ENCODE data around the gene PTPRN2. TPM values are rescaled to one million over a fixed set of nuclear protein-coding genes. Genes with fewer than 3 reads are reported as not detected.

Gene PTPRN2
- total and polyA plus RNA-seq, 7 donors, result 3.2 to 7.1 (median 5.5) TPM

GRCh38 chr7:157944051-157944450 lies 643.6 kb downstream of the PTPRN2 start:
- intact Hi-C loops (cut with DNase I), result no loop called here
- Histone ChIP-seq H3K4me1 (no peaks in the 10 kb centered on the region), H3K27me3 (no peaks in the 10 kb centered on the region), H3K36me3 (no peaks in the 10 kb centered on the region), H3K9me3 (peaks cover 0 to 15% (median 4%) of the 10 kb centered on the region in 4 donors), H3K27ac (no peak overlapping the region), H3K4me3 (no peak overlapping the region)
- TF ChIP-seq EP300 (IDR thresholded peaks at IDR 0.05) (no peak), CTCF (IDR thresholded peaks at IDR 0.05) (no peak), POLR2AphosphoS5 (IDR thresholded peaks at IDR 0.05) (no peak), POLR2A (IDR thresholded peaks at IDR 0.05) (no peak)
- 91 to 92% methylated on average over 14 of the region's 14 CpGs for WGBS, 2 donors
- no peak for DNase-seq

GRCh38 chr7:157943561-157943960 lies 644.1 kb downstream of the PTPRN2 start:
- DNase-seq, result no peak
- H3K4me3 ChIP-seq, result no peak overlapping the region
- WGBS, 2 donors, result 90 to 93% methylated on average over 6 of the region's 6 CpGs
- TF ChIP-seq EP300 (IDR thresholded peaks at IDR 0.05) (no peak), POLR2A (IDR thresholded peaks at IDR 0.05) (no peak)
- no peaks in the 10 kb centered on the region for H3K4me1 ChIP-seq
- H3K27ac ChIP-seq, result no peak overlapping the region
- intact Hi-C loops (cut with DNase I), result no loop called here
- H3K27me3 ChIP-seq, result no peaks in the 10 kb centered on the region
- peaks cover 0 to 15% (median 4%) of the 10 kb centered on the region in 4 donors for H3K9me3 ChIP-seq
- no peaks in the 10 kb centered on the region for H3K36me3 ChIP-seq

GRCh38 chr7:157941210-157941609 lies 646.4 kb downstream of the PTPRN2 start:
- 86% methylated on average over 4 of the region's 4 CpGs for WGBS, 2 donors
- no peak for TF ChIP-seq EP300 (IDR thresholded peaks at IDR 0.05)
- TF ChIP-seq CTCF (IDR thresholded peaks at IDR 0.05), result no peak
- TF ChIP-seq POLR2AphosphoS5 (IDR thresholded peaks at IDR 0.05), result no peak
- TF ChIP-seq POLR2A (IDR thresholded peaks at IDR 0.05), result no peak

GRCh38 chr7:157940497-157940896 lies 647.1 kb downstream of the PTPRN2 start:
- TF ChIP-seq POLR2A (IDR thresholded peaks at IDR 0.05), result no peak
- Histone ChIP-seq H3K4me3 (no peak overlapping the region), H3K9me3 (no peaks in the 10 kb centered on the region), H3K27me3 (no peaks in the 10 kb centered on the region), H3K4me1 (no peaks in the 10 kb centered on the region), H3K36me3 (no peaks in the 10 kb centered on the region), H3K27ac (no peak overlapping the region)
- DNase-seq, result no peak
- intact Hi-C loops (cut with DNase I), result no loop called here
- 85 to 87% methylated on average over 7 of the region's 7 CpGs for WGBS, 2 donors

More at GRCh38 chr7:157941210-157941609, 646.4 kb downstream of the PTPRN2 start:
- no peak overlapping the region for H3K4me3 ChIP-seq
- DNase-seq, result no peak
- intact Hi-C loops (cut with DNase I), result no loop called here
- no peak overlapping the region for H3K27ac ChIP-seq
- H3K4me1 ChIP-seq, result no peaks in the 10 kb centered on the region
- H3K27me3 ChIP-seq, result no peaks in the 10 kb centered on the region
- H3K36me3 ChIP-seq, result no peaks in the 10 kb centered on the region
- H3K9me3 ChIP-seq, result no peaks in the 10 kb centered on the region

GRCh38 chr7:157938211-157938610 lies 649.4 kb downstream of the PTPRN2 start:
- no peak for TF ChIP-seq POLR2A (IDR thresholded peaks at IDR 0.05)
- no peak for TF ChIP-seq POLR2AphosphoS5 (IDR thresholded peaks at IDR 0.05)
- no peak for TF ChIP-seq EP300 (IDR thresholded peaks at IDR 0.05)
- no peak for TF ChIP-seq CTCF (IDR thresholded peaks at IDR 0.05)
- Histone ChIP-seq H3K27me3 (no peaks in the 10 kb centered on the region), H3K4me1 (no peaks in the 10 kb centered on the region), H3K4me3 (no peak overlapping the region), H3K27ac (no peak overlapping the region), H3K36me3 (no peaks in the 10 kb centered on the region), H3K9me3 (no peaks in the 10 kb centered on the region)
- 72 to 76% methylated on average over 4 of the region's 4 CpGs for WGBS, 2 donors
- intact Hi-C loops (cut with DNase I), result no loop called here
- DNase-seq, result no peak

- no peak overlapping the region for H3K27ac ChIP-seq
- intact Hi-C loops (cut with DNase I), result no loop called here
- DNase-seq, result no peak
- peaks cover 0 to 5% (median 0%) of the 10 kb centered on the region in 4 donors for H3K9me3 ChIP-seq
- H3K4me3 ChIP-seq, result no peak overlapping the region
- H3K4me1 ChIP-seq, result no peaks in the 10 kb centered on the region
- WGBS, 2 donors, result 93 to 94% methylated on average over 16 of the region's 16 CpGs
- H3K36me3 ChIP-seq, result no peaks in the 10 kb centered on the region
- H3K27me3 ChIP-seq, result no peaks in the 10 kb centered on the region
- TF ChIP-seq EP300 (IDR thresholded peaks at IDR 0.05), result no peak
- TF ChIP-seq POLR2A (IDR thresholded peaks at IDR 0.05), result no peak
- TF ChIP-seq CTCF (IDR thresholded peaks at IDR 0.05), result no peak
- TF ChIP-seq POLR2AphosphoS5 (IDR thresholded peaks at IDR 0.05), result no peak
These were observed 650.2 kb downstream of the PTPRN2 start for GRCh38 chr7:157937406-157937805.

All from sigmoid colon (tissue), 7 donors.